ENCODE measurements around the gene VPS51.

Gene VPS51

DNA sequence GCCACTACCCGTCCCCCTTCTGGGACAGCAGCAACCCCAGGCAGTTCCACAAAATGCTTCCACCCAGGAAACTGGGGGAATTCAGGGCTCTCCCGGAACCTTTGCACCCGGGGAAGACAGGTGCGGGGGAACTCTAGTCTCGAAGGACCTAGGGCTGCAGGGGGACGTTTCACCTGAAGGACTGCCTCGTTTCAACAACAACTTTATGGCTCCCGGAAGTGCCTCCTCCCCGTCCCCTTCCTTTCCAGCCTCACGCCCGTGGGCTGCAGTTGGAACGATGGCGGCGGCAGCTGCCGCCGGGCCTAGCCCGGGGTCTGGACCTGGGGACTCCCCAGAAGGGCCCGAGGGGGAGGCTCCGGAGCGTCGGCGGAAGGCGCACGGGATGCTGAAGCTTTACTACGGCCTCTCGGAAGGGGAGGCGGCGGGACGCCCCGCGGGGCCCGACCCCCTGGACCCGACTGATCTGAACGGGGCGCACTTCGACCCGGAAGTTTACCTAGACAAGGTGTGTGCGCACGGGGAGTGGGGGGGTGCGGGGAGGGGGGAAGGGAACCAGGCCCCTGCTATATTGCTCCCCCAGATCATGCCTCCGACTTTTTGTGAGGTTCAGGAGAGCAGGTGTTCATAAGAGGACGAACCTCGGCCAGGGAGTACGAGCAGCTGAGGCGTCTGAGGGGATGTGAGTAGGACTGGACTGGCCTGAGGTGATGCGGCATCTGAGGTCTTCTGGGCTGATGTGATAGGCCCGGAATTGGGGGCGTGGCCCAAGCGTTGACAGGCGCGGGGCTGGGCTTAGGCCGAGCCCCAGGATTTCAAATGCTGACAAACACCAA lies at the start of gene VPS51:
Gene VPS51 (plus strand): TSS at position 241 of the 833 bp plus-strand sequence. CDS start 37 bp downstream, at position 278.
- peaks cover 4% of the 10 kb centered on the region for H3K36me3 Mint-ChIP-seq
- ATAC-seq (ENCODE audit: low read depth) (peak; percentile 89), DNase-seq (ENCODE audit: low spot score in 2 of 2) (peak; percentile 80 to 81)
- H3K27me3 Mint-ChIP-seq = no peaks in the 10 kb centered on the region
- H3K9me3 Mint-ChIP-seq = no peaks in the 10 kb centered on the region
- peaks cover 8% of the 10 kb centered on the region for H3K4me1 Mint-ChIP-seq
- H3K4me3 Mint-ChIP-seq = peak within 1 kb of the TSS; percentile 90
- H3K27ac Mint-ChIP-seq = peak within 1 kb of the TSS; percentile 91

- H3K4me3 Mint-ChIP-seq = peak overlapping the region; percentile 87
- DNase-seq (ENCODE audit: low spot score in 2 of 2) (no peak), ATAC-seq (ENCODE audit: low read depth) (peak; percentile 69)
Observed at GRCh38 chr11:65047581-65048422, 48.2 kb upstream of the VPS51 start.

GRCh38 chr11:65051398-65051858 lies 44.6 kb upstream of the VPS51 start:
- Mint-ChIP-seq H3K27ac (no peak overlapping the region), H3K9me3 (no peaks in the 10 kb centered on the region), H3K27me3 (peaks cover 2% of the 10 kb centered on the region), H3K36me3 (no peaks in the 10 kb centered on the region), H3K4me1 (peaks cover 26% of the 10 kb centered on the region), H3K4me3 (no peak overlapping the region)
- ATAC-seq (ENCODE audit: low read depth) (no peak), DNase-seq (ENCODE audit: low spot score in 2 of 2) (no peak)

More at GRCh38 chr11:65047581-65048422, 48.2 kb upstream of the VPS51 start:
- peak overlapping the region; percentile 71 for H3K27ac Mint-ChIP-seq
- H3K9me3 Mint-ChIP-seq = no peaks in the 10 kb centered on the region
- peaks cover 14% of the 10 kb centered on the region for H3K4me1 Mint-ChIP-seq
- H3K27me3 Mint-ChIP-seq = peaks cover 2% of the 10 kb centered on the region
- H3K36me3 Mint-ChIP-seq = peaks cover 4% of the 10 kb centered on the region

- Mint-ChIP-seq H3K36me3 (no peaks in the 10 kb centered on the region), H3K27ac (peak overlapping the region; percentile 79), H3K4me3 (peak overlapping the region; percentile 57), H3K9me3 (no peaks in the 10 kb centered on the region), H3K27me3 (no peaks in the 10 kb centered on the region), H3K4me1 (peaks cover 13% of the 10 kb centered on the region)
- DNase-seq (ENCODE audit: low spot score in 2 of 2) (peak; percentile 22 to 37), ATAC-seq (ENCODE audit: low read depth) (peak; percentile 82)
Observed at GRCh38 chr11:65053827-65054508, 42.0 kb upstream of the VPS51 start.

DNA sequence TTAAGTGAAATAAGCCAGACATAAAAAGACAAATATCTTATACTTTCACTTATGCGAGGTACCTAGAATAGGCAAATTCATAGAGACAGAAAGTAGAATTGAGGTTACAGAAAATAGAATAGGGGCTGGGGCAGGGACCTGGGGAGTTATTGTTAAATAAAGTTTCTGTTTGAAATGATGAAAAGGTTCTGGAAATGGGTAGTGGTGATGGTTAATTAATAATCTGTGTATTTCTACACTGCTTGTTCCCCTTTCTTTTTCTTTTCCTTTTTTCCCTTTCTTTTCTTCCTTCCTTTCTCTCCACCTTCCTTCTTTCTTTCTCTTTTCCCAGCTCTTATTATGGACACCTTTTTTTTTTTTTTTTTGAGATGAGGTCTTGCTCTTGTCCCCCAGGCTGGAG lies 40.5 kb upstream of the VPS51 start:
- no peaks in the 10 kb centered on the region for H3K27me3 Mint-ChIP-seq
- H3K9me3 Mint-ChIP-seq = no peaks in the 10 kb centered on the region
- no peak for ATAC-seq (ENCODE audit: low read depth)
- no peak for DNase-seq (ENCODE audit: low spot score in 2 of 2)
- H3K4me3 Mint-ChIP-seq = no peak overlapping the region
- H3K4me1 Mint-ChIP-seq = peaks cover 13% of the 10 kb centered on the region
- H3K27ac Mint-ChIP-seq = no peak overlapping the region
- no peaks in the 10 kb centered on the region for H3K36me3 Mint-ChIP-seq

GRCh38 chr11:65056999-65057398 lies 39.0 kb upstream of the VPS51 start:
- ATAC-seq (ENCODE audit: low read depth) = no peak
- Mint-ChIP-seq H3K27me3 (peaks cover 3% of the 10 kb centered on the region), H3K27ac (no peak overlapping the region), H3K4me1 (peaks cover 13% of the 10 kb centered on the region), H3K4me3 (no peak overlapping the region), H3K36me3 (no peaks in the 10 kb centered on the region), H3K9me3 (no peaks in the 10 kb centered on the region)
- no peak for DNase-seq (ENCODE audit: low spot score in 2 of 2)

GRCh38 chr11:65057526-65057925 lies 38.5 kb upstream of the VPS51 start:
- peaks cover 3% of the 10 kb centered on the region for H3K27me3 Mint-ChIP-seq
- H3K27ac Mint-ChIP-seq = no peak overlapping the region
- DNase-seq (ENCODE audit: low spot score in 2 of 2) = no peak
- ATAC-seq (ENCODE audit: low read depth) = no peak
- H3K4me3 Mint-ChIP-seq = no peak overlapping the region
- H3K4me1 Mint-ChIP-seq = peaks cover 18% of the 10 kb centered on the region
- H3K9me3 Mint-ChIP-seq = no peaks in the 10 kb centered on the region
- H3K36me3 Mint-ChIP-seq = no peaks in the 10 kb centered on the region

DNA sequence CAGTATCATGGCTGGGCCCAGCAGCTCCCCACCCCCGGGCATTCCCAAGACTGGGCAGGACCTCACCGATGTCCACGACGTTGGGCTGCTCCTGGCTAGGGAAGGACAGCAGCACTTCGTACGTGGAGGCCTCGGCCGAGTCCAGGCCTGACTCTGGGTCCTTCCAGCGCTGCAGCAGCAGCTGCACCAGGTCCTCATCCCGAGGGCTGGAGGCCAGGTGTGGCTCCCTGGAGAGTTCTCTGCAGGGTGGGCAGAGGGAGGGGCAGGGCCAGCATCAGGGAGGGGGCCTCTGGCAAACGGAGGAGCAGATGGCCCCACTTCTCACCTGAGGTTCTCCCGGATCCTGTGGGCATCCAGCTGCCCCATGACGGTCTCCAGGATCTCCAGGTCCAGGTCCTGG lies 38.0 kb upstream of the VPS51 start:
- Mint-ChIP-seq H3K27me3 (peaks cover 3% of the 10 kb centered on the region), H3K9me3 (no peaks in the 10 kb centered on the region)

DNA sequence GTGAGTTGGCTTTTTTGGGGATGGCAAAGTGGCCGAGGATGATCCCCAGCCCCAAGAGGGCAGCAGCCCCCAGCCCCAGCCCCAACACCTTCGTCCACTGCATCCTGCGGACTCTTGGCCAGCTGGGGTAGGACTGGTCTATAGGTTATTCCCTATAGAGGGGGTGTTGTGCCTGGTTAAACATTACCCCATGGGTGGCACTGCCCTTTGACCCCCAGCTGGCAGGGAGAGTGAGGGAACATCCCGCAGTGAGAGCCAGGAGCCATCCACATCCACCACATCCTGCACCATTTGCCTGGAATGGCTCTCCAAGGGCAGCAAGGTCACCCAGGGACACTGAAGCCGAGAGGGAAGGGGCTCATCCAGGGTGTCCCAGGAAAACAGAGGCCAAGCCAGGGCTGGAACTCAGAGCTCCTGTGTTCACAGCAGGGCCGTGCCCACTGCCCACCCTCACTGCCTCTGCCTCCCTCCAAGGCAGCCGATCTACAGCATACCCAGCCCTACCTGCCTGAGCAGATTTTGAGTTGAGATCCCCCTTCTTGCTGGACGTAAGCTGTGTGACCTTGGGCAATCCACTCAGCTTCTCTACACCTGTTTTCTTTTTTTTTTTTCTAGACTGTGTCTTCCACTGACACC lies 37.5 kb upstream of the VPS51 start, which contains the start of gene NAALADL1:
Gene NAALADL1 (minus strand): TSS at position 135 of the 636 bp plus-strand sequence. CDS start 32 bp downstream, at position 103.
- Mint-ChIP-seq H3K36me3 (no peaks in the 10 kb centered on the region), H3K27ac (no peak within 1 kb of the TSS)

More for the DNA sequence above, 38.0 kb upstream of the VPS51 start:
- DNase-seq (ENCODE audit: low spot score in 2 of 2) (no peak), ATAC-seq (ENCODE audit: low read depth) (no peak)
- H3K27ac Mint-ChIP-seq = no peak overlapping the region
- H3K36me3 Mint-ChIP-seq = no peaks in the 10 kb centered on the region
- H3K4me1 Mint-ChIP-seq = peaks cover 18% of the 10 kb centered on the region
- no peak overlapping the region for H3K4me3 Mint-ChIP-seq

GRCh38 chr11:65059523-65059922 lies 36.5 kb upstream of the VPS51 start:
- Mint-ChIP-seq H3K27ac (no peak overlapping the region), H3K4me1 (peaks cover 8% of the 10 kb centered on the region), H3K4me3 (no peak overlapping the region), H3K27me3 (peaks cover 4% of the 10 kb centered on the region), H3K9me3 (no peaks in the 10 kb centered on the region), H3K36me3 (no peaks in the 10 kb centered on the region)
- no peak for DNase-seq (ENCODE audit: low spot score in 2 of 2)
- no peak for ATAC-seq (ENCODE audit: low read depth)

More for the DNA sequence above, 37.5 kb upstream of the VPS51 start, which contains the start of gene NAALADL1:
- Mint-ChIP-seq H3K9me3 (no peaks in the 10 kb centered on the region), H3K4me3 (no peak within 1 kb of the TSS), H3K4me1 (peaks cover 18% of the 10 kb centered on the region), H3K27me3 (peaks cover 4% of the 10 kb centered on the region)
- DNase-seq (ENCODE audit: low spot score in 2 of 2) (no peak), ATAC-seq (ENCODE audit: low read depth) (no peak)

DNA sequence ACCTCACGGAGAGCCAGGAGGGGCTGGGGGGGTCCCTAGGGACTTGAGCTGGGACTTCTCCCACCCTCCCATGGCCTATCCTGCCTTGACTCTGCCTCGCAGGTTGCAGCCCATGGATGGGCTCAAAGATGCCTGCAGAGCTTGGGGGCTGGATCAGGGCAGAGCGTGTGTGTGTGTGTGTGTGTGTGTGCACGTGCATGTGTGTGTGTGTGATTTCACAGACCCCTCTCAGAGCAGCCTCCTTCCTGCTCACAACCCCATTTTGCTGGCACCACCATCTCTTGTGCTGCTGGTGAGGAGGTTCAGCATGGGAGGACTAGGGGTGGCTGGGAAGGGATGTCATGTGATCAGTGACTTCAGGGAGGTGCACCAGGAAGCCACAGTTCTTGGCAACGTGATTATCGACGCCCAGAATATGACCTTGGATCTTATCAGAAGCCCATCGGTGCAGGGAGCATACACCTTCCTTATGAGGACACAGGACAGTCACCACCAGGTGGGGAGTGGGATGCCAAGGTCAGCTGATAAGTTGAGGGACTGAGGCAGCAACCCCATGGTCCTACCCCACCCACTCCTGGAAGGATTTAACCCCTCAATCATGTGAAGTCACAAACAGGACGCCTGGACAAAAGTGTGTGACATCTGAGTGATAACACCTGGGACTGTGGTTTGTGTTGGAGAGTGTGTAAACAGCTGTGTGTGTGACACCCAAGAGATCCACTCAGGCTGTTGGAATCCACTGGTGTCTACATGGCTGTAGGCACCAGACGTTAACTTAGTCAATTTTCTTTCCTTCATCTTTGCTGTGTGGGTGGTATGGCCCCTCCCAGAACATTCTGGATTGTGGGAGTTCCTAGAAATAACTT lies 35.8 kb upstream of the VPS51 start:
- Mint-ChIP-seq H3K9me3 (no peaks in the 10 kb centered on the region), H3K27me3 (peaks cover 4% of the 10 kb centered on the region), H3K4me1 (peaks cover 8% of the 10 kb centered on the region), H3K27ac (no peak overlapping the region), H3K36me3 (no peaks in the 10 kb centered on the region), H3K4me3 (no peak overlapping the region)
- ATAC-seq (ENCODE audit: low read depth) (no peak), DNase-seq (ENCODE audit: low spot score in 2 of 2) (no peak)

- H3K9me3 Mint-ChIP-seq = no peaks in the 10 kb centered on the region
- no peak overlapping the region for H3K27ac Mint-ChIP-seq
- peaks cover 4% of the 10 kb centered on the region for H3K4me1 Mint-ChIP-seq
- DNase-seq (ENCODE audit: low spot score in 2 of 2) (no peak), ATAC-seq (ENCODE audit: low read depth) (no peak)
- peaks cover 4% of the 10 kb centered on the region for H3K27me3 Mint-ChIP-seq
- H3K36me3 Mint-ChIP-seq = no peaks in the 10 kb centered on the region
- H3K4me3 Mint-ChIP-seq = no peak overlapping the region
Observed at GRCh38 chr11:65060913-65061408, 35.1 kb upstream of the VPS51 start.

Measured in memory B cell (primary cell).